GM23338 (cell line): ENCODE measurements around the gene CFTR. TPM values are rescaled to one million over a fixed set of nuclear protein-coding genes. Genes with fewer than 3 reads are reported as not detected.

ENCODE experiments used
- ATAC-seq: fragments of 200-7000 bp; cut with Tn5 transposase; 3 replicates; pipeline ENCODE4 v1.9.1; 2020
- DNase-seq: peaks from one replicate; pipeline ENCODE4 v3.0.0-alpha.2; 2015; ENCODE audit warnings: low spot score
- H2AFZ ChIP-seq: fragments of 200-600 bp; sonication (generic); 2 replicates; pipeline ENCODE4 v1.8.0; 2016; ENCODE audit warnings: antibody characterized with exemption, mild to moderate bottlenecking, moderate library complexity
- H3F3A ChIP-seq: fragments of 200-600 bp; sonication (generic); replicated peaks from 2 replicates; pipeline ENCODE4 v1.8.0; 2017; ENCODE audit warnings: antibody characterized with exemption, mixed run types, low read depth
- H3K27ac ChIP-seq: fragments of 200-600 bp; sonication (generic); 2 replicates; pipeline ENCODE4 v1.6.1; 2016; ENCODE audit warnings: low read depth
- H3K27me3 ChIP-seq: fragments of 200-600 bp; sonication (generic); 2 replicates; pipeline ENCODE4 v1.8.0; 2016; ENCODE audit warnings: mild to moderate bottlenecking, mixed run types, moderate library complexity; ENCODE audit not compliant: insufficient read depth
- H3K36me3 ChIP-seq: fragments of 200-600 bp; sonication (generic); 2 replicates; pipeline ENCODE4 v1.8.0; 2016; ENCODE audit warnings: mild to moderate bottlenecking; ENCODE audit not compliant: insufficient read depth
- H3K4me1 ChIP-seq: fragments of 200-600 bp; sonication (generic); 2 replicates; pipeline ENCODE4 v1.8.0; 2016; ENCODE audit warnings: mild to moderate bottlenecking, moderate library complexity; ENCODE audit not compliant: insufficient read depth
- H3K4me2 ChIP-seq: fragments of 200-600 bp; sonication (generic); 2 replicates; pipeline ENCODE4 v1.7.1; 2017; ENCODE audit warnings: mixed run types
- H3K4me3 ChIP-seq: fragments of 200-600 bp; sonication (generic); 2 replicates; pipeline ENCODE4 v1.6.1; 2016; ENCODE audit warnings: mixed run types
- H3K79me2 ChIP-seq: fragments of 200-600 bp; sonication (generic); replicated peaks from 2 replicates; pipeline ENCODE4 v1.8.0; 2017; ENCODE audit warnings: mild to moderate bottlenecking; ENCODE audit not compliant: insufficient read depth
- H3K9me2 ChIP-seq: fragments of 200-600 bp; sonication (generic); 2 replicates; pipeline ENCODE4 v1.8.0; 2017; ENCODE audit not compliant: insufficient read depth
- H4K20me1 ChIP-seq: fragments of 200-600 bp; sonication (generic); replicated peaks from 2 replicates; pipeline ENCODE4 v1.8.0; 2017; ENCODE audit warnings: mild to moderate bottlenecking; ENCODE audit not compliant: insufficient read depth
- H3K27ac Mint-ChIP-seq: 2 replicates; pipeline ENCODE4 v1.8.0; 2020; ENCODE audit warnings: inconsistent platforms, mild to moderate bottlenecking, moderate library complexity, mixed read lengths
- H3K27me3 Mint-ChIP-seq: 3 replicates; pipeline ENCODE4 v1.8.0; 2022; ENCODE audit warnings: low read depth, mild to moderate bottlenecking, moderate library complexity, mixed read lengths, inconsistent platforms; ENCODE audit not compliant: insufficient read depth, poor library complexity
- H3K36me3 Mint-ChIP-seq: 3 replicates; pipeline ENCODE4 v1.8.0; 2021; ENCODE audit warnings: low read depth, mild to moderate bottlenecking, inconsistent platforms, moderate library complexity, mixed read lengths
- H3K4me1 Mint-ChIP-seq: 3 replicates; pipeline ENCODE4 v1.8.0; 2020; ENCODE audit warnings: mild to moderate bottlenecking, inconsistent platforms, mixed read lengths
- H3K4me3 Mint-ChIP-seq: 3 replicates; pipeline ENCODE4 v1.8.0; 2021; ENCODE audit warnings: moderate library complexity, mild to moderate bottlenecking, inconsistent platforms, mixed read lengths
- H3K9me3 Mint-ChIP-seq: 3 replicates; pipeline ENCODE4 v1.8.0; 2020; ENCODE audit warnings: moderate library complexity, mild to moderate bottlenecking, inconsistent platforms, mixed read lengths
- ETS1 ChIP-seq: IDR thresholded peaks from 2 replicates; pipeline ENCODE4 v1.6.1; 2016; ENCODE audit warnings: antibody characterized with exemption
- JUNB ChIP-seq: IDR thresholded peaks from one replicate; pipeline ENCODE4 v1.6.1; 2016; ENCODE audit warnings: antibody characterized with exemption; ENCODE audit not compliant: unreplicated experiment
- POLR2AphosphoS5 ChIP-seq: IDR thresholded peaks from 2 replicates; pipeline ENCODE4 v1.6.1; 2016; ENCODE audit warnings: antibody characterized with exemption, low read depth
- REST ChIP-seq: IDR thresholded peaks from one replicate; pipeline ENCODE4 v1.6.1; 2018; ENCODE audit warnings: antibody characterized with exemption; ENCODE audit not compliant: unreplicated experiment
- STAT1 ChIP-seq: IDR thresholded peaks from one replicate; pipeline ENCODE4 v1.6.1; 2016; ENCODE audit warnings: antibody characterized with exemption; ENCODE audit not compliant: unreplicated experiment
- polyA plus RNA-seq: library from polyadenylated mRNA; unstranded; fragments of >200 nt; fragmentation: Nextera tagmentation; extraction: Ambion mirVana; gene quantifications from 2 replicates; pipeline ENCODE4 v1.2.1, GENCODE V29; 2016
- total RNA-seq: library from RNA; depleted of rRNA; stranded (reverse); fragments of >200 nt; shearing (Covaris generic); gene quantifications from 2 replicates; pipeline ENCODE4 v1.2.3, GENCODE V29; 2014
- TF ChIP-seq, protein P1 (sequence below), 2 experiments: fragments of 200-600 bp in 1 of 2; sonication (generic) in 1 of 2; conservative IDR thresholded peaks; 2 replicates each; pipeline versions ENCODE4 v1.5.1 to v1.6.1; 2016 to 2017; ENCODE audit warnings: antibody characterized with exemption in 2 of 2, low read depth in 2 of 2, mild to moderate bottlenecking in 2 of 2, moderate library complexity in 1 of 2

Gene CFTR
- total and polyA plus RNA-seq, 2 experiments from 2014 or later = 0.45 to 1.2 TPM

- TF ChIP-seq, protein P1, sequence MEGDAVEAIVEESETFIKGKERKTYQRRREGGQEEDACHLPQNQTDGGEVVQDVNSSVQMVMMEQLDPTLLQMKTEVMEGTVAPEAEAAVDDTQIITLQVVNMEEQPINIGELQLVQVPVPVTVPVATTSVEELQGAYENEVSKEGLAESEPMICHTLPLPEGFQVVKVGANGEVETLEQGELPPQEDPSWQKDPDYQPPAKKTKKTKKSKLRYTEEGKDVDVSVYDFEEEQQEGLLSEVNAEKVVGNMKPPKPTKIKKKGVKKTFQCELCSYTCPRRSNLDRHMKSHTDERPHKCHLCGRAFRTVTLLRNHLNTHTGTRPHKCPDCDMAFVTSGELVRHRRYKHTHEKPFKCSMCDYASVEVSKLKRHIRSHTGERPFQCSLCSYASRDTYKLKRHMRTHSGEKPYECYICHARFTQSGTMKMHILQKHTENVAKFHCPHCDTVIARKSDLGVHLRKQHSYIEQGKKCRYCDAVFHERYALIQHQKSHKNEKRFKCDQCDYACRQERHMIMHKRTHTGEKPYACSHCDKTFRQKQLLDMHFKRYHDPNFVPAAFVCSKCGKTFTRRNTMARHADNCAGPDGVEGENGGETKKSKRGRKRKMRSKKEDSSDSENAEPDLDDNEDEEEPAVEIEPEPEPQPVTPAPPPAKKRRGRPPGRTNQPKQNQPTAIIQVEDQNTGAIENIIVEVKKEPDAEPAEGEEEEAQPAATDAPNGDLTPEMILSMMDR (conservative IDR thresholded peaks at IDR 0.05; ENCODE audit: low read depth in 2 of 2) = no peak
- no peak for TF ChIP-seq ETS1
Observed at GRCh38 chr7:117560030-117560429, 80.2 kb downstream of the CFTR start (continued).

DNA sequence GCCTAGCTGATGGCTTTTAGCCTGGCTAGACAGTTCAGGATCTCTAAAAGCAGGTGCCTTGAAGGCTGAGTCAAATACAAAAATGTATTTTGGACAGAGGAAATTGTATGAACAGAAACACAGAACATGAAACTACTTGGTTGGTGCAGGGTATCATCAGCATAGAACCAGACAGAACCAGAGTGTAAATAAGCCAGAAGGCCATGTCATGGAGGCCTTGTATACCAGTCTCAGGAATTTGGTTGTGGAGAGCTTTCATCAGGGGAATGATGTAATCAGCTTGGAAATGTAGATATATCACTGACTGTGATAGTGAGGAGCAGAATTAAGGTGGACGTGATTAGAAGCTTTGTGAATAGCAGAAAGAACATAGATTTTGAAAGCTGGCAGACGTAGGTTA, 82.9 kb downstream of the CFTR start:
- Mint-ChIP-seq H3K27me3 (no peaks in the 10 kb centered on the region), H3K9me3 (no peaks in the 10 kb centered on the region), H3K36me3 (no peaks in the 10 kb centered on the region), H3K4me3 (no peak overlapping the region), H3K4me1 (no peaks in the 10 kb centered on the region), H3K27ac (peak overlapping the region; percentile 18; the same call in 1 of the 2 replicates)
- H3K36me3 ChIP-seq = no peaks in the 10 kb centered on the region
- TF ChIP-seq STAT1 = no peak
- TF ChIP-seq JUNB = no peak
- no peak for TF ChIP-seq ETS1
- TF ChIP-seq POLR2AphosphoS5 = no peak
- no peak for DNase-seq
- no peaks in the 10 kb centered on the region for H3K79me2 ChIP-seq
- no peak overlapping the region for H3K4me3 ChIP-seq
- ATAC-seq = no peak
- H3K4me2 ChIP-seq = no peak overlapping the region
- H3K4me1 ChIP-seq = no peaks in the 10 kb centered on the region
- H3F3A ChIP-seq = no peaks in the 10 kb centered on the region
- H3K27ac ChIP-seq = no peak overlapping the region
- no peaks in the 10 kb centered on the region for H3K27me3 ChIP-seq
- no peaks in the 10 kb centered on the region for H3K9me2 ChIP-seq
- no peak overlapping the region for H2AFZ ChIP-seq
- H4K20me1 ChIP-seq = no peaks in the 10 kb centered on the region

GRCh38 chr7:117564080-117564479, 84.3 kb downstream of the CFTR start:
- no peak for TF ChIP-seq REST
- TF ChIP-seq, protein P1 (conservative IDR thresholded peaks at IDR 0.05; ENCODE audit: low read depth in 2 of 2) = no peak
- H2AFZ ChIP-seq = no peak overlapping the region
- ATAC-seq (no peak), DNase-seq (no peak)
- Mint-ChIP-seq H3K27me3 (no peaks in the 10 kb centered on the region), H3K4me3 (no peak overlapping the region), H3K36me3 (no peaks in the 10 kb centered on the region), H3K27ac (no peak overlapping the region), H3K9me3 (no peaks in the 10 kb centered on the region), H3K4me1 (no peaks in the 10 kb centered on the region)
- no peaks in the 10 kb centered on the region for H3K36me3 ChIP-seq
- no peak overlapping the region for H3K4me2 ChIP-seq
- no peak overlapping the region for H3K4me3 ChIP-seq
- no peaks in the 10 kb centered on the region for H3F3A ChIP-seq
- no peaks in the 10 kb centered on the region for H3K4me1 ChIP-seq
- H3K27ac ChIP-seq = no peak overlapping the region
- no peaks in the 10 kb centered on the region for H3K27me3 ChIP-seq
- H3K79me2 ChIP-seq = no peaks in the 10 kb centered on the region
- H4K20me1 ChIP-seq = no peaks in the 10 kb centered on the region
- H3K9me2 ChIP-seq = no peaks in the 10 kb centered on the region
